ENCODE data around the gene ERRFI1.
"Not testable (repeated sequence)": the region's sequence is repeated elsewhere in the genome, so short reads cannot be mapped to it uniquely, and the experiment has no call there.

Gene ERRFI1

DNA sequence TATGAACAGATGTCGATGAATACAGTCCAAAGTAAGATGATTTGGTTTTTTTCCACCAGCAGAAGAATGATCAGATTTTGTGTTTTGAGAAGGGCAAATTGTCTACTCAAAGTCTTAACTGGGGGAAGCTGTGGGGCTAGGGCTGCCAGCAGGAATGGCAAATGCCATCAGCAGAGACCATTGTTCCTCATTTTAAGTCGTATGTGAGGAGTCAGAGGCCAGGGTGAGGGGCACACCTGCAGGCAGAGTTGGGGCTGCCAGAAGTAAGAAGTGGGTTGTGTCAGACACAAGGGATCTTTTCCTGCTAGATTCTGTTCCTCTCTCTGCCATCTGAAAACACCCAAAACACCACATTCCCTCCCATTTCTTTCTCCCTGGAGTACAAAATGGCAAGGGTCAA lies 55.9 kb downstream of the ERRFI1 start:
- no peak for DNase-seq (ENCODE audit: low read depth, low spot score)

DNA sequence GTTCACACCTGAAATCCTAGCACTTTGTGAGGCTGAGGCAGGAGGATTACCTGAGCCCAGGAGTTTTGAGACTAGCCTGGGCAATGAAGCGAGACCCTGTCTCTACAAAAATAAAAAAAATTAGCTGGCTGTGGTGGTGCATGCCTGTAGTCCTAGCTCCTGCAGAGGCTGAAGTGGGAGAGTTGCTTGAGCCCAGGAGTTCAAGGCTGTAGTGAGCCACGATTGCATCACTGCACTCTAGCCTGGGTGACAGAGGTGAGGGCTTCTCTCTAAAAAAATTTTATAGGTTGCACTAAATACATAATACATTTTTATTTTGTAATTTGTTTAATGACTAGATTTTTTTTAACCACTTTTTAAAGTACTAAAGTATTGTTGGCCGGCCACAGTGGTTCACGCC lies 58.5 kb downstream of the ERRFI1 start:
- no peak for DNase-seq (ENCODE audit: low read depth, low spot score)

DNA sequence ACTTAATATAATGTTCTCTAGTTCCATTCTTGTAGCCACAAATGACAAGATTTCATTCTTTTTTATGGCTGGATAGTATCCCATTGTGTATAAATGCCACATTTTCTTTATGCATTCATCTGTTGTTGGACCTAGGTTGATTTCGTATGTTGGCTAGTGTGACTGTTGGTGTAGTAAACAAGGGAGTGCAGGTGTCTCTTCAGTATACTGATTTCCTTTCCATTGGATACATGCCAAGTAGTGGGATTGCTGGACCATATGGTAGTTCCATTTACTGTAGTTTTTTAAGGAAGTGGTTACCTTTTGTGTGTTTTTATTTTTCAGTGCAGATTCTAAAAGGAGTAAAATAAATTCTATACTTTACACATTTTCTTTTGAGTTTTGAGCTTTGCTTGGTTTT lies 58.9 kb downstream of the ERRFI1 start:
- DNase-seq (ENCODE audit: low read depth, low spot score) = no peak

DNA sequence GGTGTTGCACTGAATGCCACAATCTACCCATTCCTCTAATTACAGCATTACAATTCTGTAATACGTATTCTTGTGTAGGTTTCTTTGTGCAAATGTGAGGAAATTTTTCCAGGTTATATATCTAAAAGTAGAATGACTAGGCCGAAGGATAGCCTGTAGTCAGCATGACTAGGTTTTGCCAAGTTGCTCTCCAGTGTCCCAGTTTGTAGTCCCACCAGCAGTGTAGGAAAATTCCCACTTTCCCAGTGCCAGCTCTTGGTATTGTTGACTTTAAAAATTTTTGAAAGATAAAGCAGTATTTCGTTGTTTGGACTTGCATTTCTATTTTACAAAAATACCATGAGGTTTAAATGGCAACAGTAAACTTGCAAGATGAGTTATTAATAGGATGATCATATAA lies 61.6 kb downstream of the ERRFI1 start:
- DNase-seq (ENCODE audit: low read depth, low spot score) = no peak

DNA sequence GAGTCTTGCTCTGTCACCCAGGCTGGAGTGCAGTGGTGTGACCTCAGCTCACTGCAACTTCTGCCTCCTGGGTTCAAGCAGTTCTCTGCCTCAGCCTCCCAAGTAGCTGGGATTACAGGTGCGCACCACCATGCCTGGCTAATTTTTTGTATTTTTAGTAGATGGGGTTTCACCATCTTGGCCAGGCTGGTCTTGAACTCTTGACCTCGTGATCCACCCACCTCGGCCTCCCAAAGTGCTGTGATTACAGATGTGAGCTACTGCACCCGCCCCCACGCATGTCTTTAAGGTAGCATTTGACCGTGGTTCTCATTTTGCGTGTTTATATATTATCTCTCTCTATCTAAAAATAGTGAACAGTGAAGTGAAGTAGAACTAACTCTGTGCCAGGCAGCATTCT lies 62.3 kb downstream of the ERRFI1 start:
- DNase-seq (ENCODE audit: low read depth, low spot score) = not testable (repeated sequence)

DNA sequence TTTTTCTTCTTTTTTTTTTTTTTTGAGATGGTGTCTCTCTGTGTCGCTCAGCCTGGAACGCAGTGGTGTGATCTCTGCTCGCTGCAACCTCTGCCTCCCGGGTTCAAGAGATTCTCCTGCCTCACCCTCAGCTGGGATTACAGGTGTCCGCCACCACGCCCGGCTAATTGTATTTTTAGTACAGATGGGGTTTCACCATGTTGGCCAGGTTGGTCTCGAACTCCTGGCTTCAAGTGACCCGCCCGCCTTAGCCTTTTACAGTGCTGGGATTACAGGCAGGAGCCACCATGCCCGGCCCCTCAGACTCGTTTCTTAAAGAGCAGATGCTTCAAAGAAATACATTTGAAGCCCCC lies 62.8 kb downstream of the ERRFI1 start:
- not testable (repeated sequence) for DNase-seq (ENCODE audit: low read depth, low spot score)

DNA sequence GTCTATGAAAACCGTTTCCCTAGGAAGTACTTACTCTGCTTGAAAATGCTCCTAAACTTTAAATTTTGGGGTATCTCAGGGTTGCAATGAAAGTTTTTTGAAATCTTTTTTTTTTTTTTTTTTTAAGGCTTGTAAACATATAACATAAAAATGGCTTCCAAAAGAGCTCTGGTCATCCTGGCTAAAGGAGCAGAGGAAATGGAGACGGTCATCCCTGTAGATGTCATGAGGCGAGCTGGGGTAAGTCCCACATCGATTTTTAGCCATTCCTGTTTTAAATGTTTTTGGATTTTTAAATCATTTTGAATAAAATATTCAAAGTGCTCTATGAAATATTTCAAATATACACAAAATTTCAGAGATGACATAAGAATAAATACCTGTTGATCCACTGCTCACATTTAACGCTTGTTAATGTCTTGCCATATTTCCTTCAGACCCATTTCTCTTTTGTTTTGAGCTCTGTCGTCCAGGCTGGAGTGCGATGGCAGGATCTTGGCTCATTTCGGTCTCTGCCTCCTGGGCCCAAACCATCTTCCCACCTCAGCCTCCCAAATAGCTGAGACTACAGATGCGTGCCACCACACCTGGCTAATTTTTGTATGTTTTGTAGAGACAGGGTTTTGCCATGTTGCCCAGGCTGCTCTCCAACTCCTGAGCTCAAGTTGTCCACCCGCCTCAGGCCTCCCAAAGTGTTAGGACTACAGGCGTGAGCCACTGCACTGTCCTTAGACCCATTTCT lies 63.3 kb downstream of the ERRFI1 start:
- no peak for DNase-seq (ENCODE audit: low read depth, low spot score)

DNA sequence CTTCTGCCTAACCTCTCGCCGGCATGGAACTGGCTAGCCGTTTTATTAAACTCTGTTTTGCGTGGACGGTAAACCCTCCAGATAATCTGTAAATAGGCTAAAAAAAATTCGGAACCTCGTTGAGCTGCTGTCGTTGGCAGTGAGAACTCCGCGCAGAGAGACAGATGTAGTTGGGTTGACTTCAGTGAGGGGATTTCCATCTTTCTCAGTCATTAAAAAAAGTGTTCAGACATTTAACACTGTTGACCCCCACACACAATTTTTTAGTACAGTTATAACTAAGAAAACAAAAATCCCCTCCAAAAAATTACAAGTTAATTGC lies 64.1 kb downstream of the ERRFI1 start:
- DNase-seq (ENCODE audit: low read depth, low spot score) = no peak
